ENCODE data around the gene SLC38A6.
"Not testable (repeated sequence)": the region's sequence is repeated elsewhere in the genome, so short reads cannot be mapped to it uniquely, and the experiment has no call there.

The SLC38A6 gene

GRCh38 chr14:61064210-61064609 lies 83.2 kb downstream of the SLC38A6 start:
- DNase-seq, result no peak

GRCh38 chr14:61064856-61065255 lies 83.8 kb downstream of the SLC38A6 start:
- DNase-seq, result no peak

- no peak for DNase-seq
These were observed 84.6 kb downstream of the SLC38A6 start for GRCh38 chr14:61065656-61066055.

- DNase-seq, result not testable (repeated sequence)
These were observed 91.4 kb downstream of the SLC38A6 start for GRCh38 chr14:61072442-61072841.

- no peak for DNase-seq
These were observed 93.8 kb downstream of the SLC38A6 start for GRCh38 chr14:61074852-61075251.

- no peak for DNase-seq
These were observed 95.5 kb downstream of the SLC38A6 start for GRCh38 chr14:61076556-61076955.

- no peak for DNase-seq
These were observed 96.4 kb downstream of the SLC38A6 start for GRCh38 chr14:61077437-61077836.

GRCh38 chr14:61077951-61078720 lies 97.1 kb downstream of the SLC38A6 start:
- DNase-seq, result no peak

- no peak for DNase-seq
These were observed 99.6 kb downstream of the SLC38A6 start for GRCh38 chr14:61080591-61081010.

- no peak for DNase-seq
These were observed 107.0 kb downstream of the SLC38A6 start for GRCh38 chr14:61088081-61088480.

- DNase-seq, result no peak
These were observed 108.2 kb downstream of the SLC38A6 start for GRCh38 chr14:61089126-61089750.

GRCh38 chr14:61090432-61091216 lies 109.6 kb downstream of the SLC38A6 start:
- peak; percentile 43 for DNase-seq

GRCh38 chr14:61091657-61092273 lies 110.7 kb downstream of the SLC38A6 start:
- DNase-seq, result no peak

- DNase-seq, result not testable (repeated sequence)
These were observed 117.1 kb downstream of the SLC38A6 start for GRCh38 chr14:61098096-61098495.

- no peak for DNase-seq
These were observed 117.7 kb downstream of the SLC38A6 start for GRCh38 chr14:61098721-61099120.

- no peak for DNase-seq
These were observed 118.3 kb downstream of the SLC38A6 start for GRCh38 chr14:61099216-61099835.

GRCh38 chr14:61101803-61102548 lies 120.9 kb downstream of the SLC38A6 start:
- DNase-seq, result peak; percentile 57

All from activated CD4-positive, alpha-beta T cell treated with anti-CD3 and anti-CD28 coated beads, Interleukin-2, Interleukin-6, amounts not matched to agents 100 ng/mL and 50 ng/mL, durations not matched to agents 16 hours and 8 hours (primary cell).